Colonic mucosa (tissue), 4 donors: ENCODE measurements around the gene HOXA13. TPM values are rescaled to one million over a fixed set of nuclear protein-coding genes. Genes with fewer than 3 reads are reported as not detected.

Experiments
- DNase-seq: peaks from one replicate; pipeline ENCODE4 v3.0.0-alpha.2; 2020
- H3K27ac ChIP-seq: fragments of 200-600 bp; one replicate; pipeline ENCODE4 v1.8.0; 2021
- H3K27me3 ChIP-seq: fragments of 200-600 bp; one replicate; pipeline ENCODE4 v1.8.0; 2021
- H3K36me3 ChIP-seq: fragments of 200-600 bp; one replicate; pipeline ENCODE4 v1.8.0; 2021
- H3K4me1 ChIP-seq: fragments of 200-600 bp; one replicate; pipeline ENCODE4 v1.8.0; 2021; ENCODE audit warnings: mild to moderate bottlenecking
- H3K4me3 ChIP-seq: fragments of 200-600 bp; one replicate; pipeline ENCODE4 v1.8.0; 2021
- H3K9ac ChIP-seq, 2 donors: one replicate each; pipeline ENCODE4 v1.7.0; 2013; ENCODE audit warnings: control low read depth in 2 of 2, low read depth in 2 of 2, low read length in 2 of 2
- H3K9me3 ChIP-seq: fragments of 200-600 bp; one replicate; pipeline ENCODE4 v1.8.0; 2021
- intact Hi-C: fragments of 100-400 bp; cut with DNase I; formaldehyde crosslinking; loops from one replicate; pipeline ENCODE4 v1.14.1; 2022
- total RNA-seq, 2 donors: library from RNA; stranded (reverse); fragmentation: NEBNext Ultra II Directional in 1 of 2; extraction: Animal tissue kit (Norgen Biotek cat#: 25700) in 1 of 2; gene quantifications; one replicate each; pipeline ENCODE4 v1.2.1, GENCODE V29; 2021
- TF ChIP-seq, protein P1 (sequence below): fragments of 200-600 bp; IDR thresholded peaks from one replicate; pipeline ENCODE4 v1.8.0; 2022; ENCODE audit warnings: antibody characterized with exemption, mild to moderate bottlenecking
- donor health status: healthy.
- donor health status: DM: no; HTN: no; CAD: no.
- donor health status: DM: no; HTN: no; CAD: no.

HOXA13 gene
- total RNA-seq, 2 donors from 2014 or later = 22.7 to 33.8 TPM

DNA sequence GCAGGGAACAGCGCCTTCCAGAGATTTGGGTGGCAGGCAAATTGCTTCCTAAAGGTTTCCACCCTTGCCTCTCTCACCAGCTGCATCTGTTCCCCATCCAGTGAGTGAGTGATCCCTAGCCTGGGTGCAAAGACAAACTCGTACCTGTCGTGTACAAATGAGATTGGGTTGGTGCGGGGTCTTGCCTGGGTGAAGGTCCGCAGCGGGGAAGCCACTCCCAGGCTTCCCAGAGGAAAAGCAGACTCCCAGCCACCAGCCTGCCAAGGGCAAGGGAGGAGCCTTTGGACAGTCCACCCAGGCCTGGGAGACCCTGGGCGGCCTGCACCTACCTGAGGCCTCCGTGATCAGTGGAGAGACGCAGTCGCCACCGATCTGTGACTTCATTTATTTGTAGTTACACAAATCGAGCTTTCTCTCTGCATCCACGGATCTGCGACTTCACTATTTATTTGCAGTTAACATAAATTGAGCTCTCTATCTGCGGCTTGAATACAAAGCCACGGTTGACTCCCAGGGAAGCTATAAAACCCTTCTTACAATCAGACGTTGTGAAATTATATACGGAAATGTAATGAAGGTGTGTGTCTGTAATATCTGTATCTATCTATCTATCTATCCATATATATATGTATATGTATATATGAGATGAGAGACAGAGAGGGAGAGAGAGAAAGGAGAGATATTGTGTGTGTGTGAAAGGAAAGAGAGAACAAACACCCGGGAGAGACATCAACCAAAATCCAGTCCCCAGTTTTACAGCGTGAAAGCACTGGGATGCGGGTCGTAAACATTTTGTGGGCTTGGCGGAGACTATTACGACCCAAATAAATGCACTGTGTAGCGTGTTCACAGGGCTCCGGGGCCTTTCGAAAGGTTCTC lies 40.4 kb downstream of the HOXA13 start:
- Histone ChIP-seq H3K36me3 (no peaks in the 10 kb centered on the region), H3K9me3 (no peaks in the 10 kb centered on the region), H3K9ac (peak overlapping the region; percentile 77 to 100), H3K4me1 (peaks cover 15% of the 10 kb centered on the region), H3K27me3 (peaks cover 4% of the 10 kb centered on the region), H3K4me3 (peak overlapping the region; percentile 64), H3K27ac (peak overlapping the region; percentile 94)
- TF ChIP-seq, protein P1, sequence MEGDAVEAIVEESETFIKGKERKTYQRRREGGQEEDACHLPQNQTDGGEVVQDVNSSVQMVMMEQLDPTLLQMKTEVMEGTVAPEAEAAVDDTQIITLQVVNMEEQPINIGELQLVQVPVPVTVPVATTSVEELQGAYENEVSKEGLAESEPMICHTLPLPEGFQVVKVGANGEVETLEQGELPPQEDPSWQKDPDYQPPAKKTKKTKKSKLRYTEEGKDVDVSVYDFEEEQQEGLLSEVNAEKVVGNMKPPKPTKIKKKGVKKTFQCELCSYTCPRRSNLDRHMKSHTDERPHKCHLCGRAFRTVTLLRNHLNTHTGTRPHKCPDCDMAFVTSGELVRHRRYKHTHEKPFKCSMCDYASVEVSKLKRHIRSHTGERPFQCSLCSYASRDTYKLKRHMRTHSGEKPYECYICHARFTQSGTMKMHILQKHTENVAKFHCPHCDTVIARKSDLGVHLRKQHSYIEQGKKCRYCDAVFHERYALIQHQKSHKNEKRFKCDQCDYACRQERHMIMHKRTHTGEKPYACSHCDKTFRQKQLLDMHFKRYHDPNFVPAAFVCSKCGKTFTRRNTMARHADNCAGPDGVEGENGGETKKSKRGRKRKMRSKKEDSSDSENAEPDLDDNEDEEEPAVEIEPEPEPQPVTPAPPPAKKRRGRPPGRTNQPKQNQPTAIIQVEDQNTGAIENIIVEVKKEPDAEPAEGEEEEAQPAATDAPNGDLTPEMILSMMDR = no peak
- no peak for DNase-seq
- intact Hi-C loops = loop anchor here (5.0 kb wide), 1 partner anchor 787 kb away; no protein-coding TSS in a partner anchor

DNA sequence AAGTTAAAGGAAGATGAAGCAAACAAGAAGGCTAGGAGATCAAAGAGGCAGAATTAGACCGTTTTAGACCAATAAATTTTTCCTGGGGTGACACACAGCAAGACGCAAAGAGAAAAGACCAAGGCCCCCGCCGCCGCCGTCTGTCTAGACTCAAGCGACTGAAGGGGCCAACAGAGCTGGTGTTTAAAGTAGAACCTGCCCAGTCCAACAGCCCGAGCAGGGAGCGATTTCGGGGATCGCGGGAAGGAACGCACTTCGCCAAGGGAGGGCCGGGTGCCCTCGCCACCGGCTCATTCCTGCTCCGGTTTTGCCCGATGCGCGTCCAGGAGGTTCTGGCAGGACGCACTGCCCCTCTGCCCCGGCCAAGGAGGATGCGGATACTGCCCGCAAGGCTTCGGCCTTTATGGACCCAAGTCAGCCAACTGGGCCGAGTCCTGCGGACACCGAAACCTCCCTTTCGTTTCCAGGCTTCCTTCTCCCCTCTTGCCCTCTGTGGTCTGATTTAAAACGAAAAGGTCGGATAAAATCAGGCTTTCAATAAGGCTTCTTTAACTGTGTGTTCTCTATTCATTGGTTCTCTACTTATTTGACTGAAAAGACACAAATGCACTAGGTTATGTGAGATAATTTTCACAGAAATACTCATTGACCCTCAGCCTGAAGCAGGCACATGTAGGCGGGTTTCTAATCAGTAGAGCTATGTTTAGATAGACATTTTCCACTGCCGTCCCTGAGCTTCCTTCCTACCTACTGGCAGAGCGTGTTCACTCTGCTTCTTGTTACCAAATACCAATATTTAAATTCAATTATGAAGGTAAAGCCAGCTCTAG lies 41.2 kb downstream of the HOXA13 start:
- Histone ChIP-seq H3K27me3 (peaks cover 4% of the 10 kb centered on the region), H3K9ac (peak overlapping the region; percentile 70 to 100), H3K27ac (peak overlapping the region; percentile 94), H3K9me3 (no peaks in the 10 kb centered on the region), H3K4me3 (peak overlapping the region; percentile 49), H3K4me1 (peaks cover 16% of the 10 kb centered on the region), H3K36me3 (no peaks in the 10 kb centered on the region)
- TF ChIP-seq, protein P1 = no peak
- no peak for DNase-seq
- intact Hi-C loops = no loop called here

DNA sequence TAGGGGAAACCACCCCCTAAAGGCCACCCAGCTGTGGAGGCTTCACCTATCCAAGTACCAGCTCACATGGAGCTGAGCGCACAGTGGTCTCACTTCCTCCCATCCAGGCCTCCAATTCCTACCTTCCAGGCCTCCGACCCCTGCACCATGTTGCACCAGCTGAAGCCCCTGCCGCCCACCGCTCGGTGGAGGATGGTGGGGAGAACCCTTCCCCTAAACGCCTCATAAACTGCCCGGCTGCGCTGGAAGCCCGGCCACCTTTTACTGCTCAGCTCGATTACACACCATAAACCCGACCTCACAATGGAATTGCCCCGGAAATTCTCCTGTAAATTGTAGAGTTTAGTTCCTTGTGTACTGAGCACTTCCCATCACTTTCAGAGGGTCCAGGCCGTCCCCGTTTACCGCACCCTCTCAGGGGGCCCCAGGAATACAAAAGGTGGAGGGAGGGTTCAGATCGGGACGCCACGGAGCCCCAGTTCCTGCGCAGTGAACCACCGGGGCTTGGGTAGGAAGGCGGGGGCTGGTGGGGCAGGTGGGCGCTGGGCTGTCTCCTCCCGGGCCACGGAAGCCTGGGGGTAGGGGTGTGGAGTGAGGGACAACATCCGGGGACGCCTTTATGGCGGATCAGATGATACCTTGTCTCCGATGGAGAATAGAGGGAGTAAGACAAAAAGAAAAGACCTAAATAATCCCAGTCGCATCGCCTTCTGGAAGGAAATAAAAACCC lies 42.0 kb downstream of the HOXA13 start:
- intact Hi-C loops = no loop called here
- no peaks in the 10 kb centered on the region for H3K36me3 ChIP-seq
- H3K9ac ChIP-seq = peak overlapping the region; percentile 80 to 100
- peaks cover 4% of the 10 kb centered on the region for H3K27me3 ChIP-seq
- H3K4me1 ChIP-seq = peaks cover 16% of the 10 kb centered on the region
- H3K4me3 ChIP-seq = peak overlapping the region; percentile 49
- TF ChIP-seq, protein P1 = no peak
- H3K27ac ChIP-seq = peak overlapping the region; percentile 94
- no peak for DNase-seq
- H3K9me3 ChIP-seq = no peaks in the 10 kb centered on the region

DNA sequence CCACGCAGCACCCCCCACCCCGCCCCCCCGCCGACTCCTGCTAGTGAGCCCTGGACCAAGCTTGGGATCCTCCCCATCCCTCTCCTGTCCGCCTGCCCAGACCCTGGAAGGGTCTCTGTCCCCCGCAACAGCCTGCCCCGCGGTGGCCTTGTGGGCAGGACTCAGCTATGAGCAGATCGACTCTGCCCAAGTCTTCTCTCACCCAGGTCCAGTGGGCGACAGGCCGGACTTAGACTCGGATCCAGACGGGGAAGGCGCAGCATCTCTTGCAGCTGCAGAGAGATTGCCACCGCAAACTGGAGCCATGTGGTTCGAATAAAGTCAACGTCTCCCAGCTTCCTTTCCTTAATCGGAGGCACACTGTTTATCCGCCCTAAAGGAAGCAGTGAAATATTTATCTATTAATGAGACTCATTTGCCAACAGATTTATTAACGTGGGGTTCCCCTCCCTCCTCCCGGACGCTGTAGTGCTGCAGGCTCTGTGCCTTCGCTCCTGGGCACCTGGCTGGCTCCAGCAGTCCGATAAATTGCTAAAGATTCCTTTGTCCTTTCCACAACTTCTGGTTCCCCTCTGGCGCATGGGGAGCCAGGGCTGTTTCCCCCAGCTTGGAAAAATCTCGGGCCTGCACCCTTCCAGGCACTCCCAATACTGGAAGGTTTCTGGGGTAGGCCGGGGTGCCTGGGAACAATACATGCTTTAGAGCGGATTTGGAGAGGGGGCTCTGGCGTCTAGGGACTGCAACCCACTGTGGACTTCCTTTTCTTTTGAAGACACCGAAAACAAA lies 42.8 kb downstream of the HOXA13 start:
- Histone ChIP-seq H3K9me3 (no peaks in the 10 kb centered on the region), H3K36me3 (no peaks in the 10 kb centered on the region), H3K27me3 (peaks cover 4% of the 10 kb centered on the region), H3K4me3 (peak overlapping the region; percentile 49), H3K4me1 (peaks cover 16% of the 10 kb centered on the region), H3K9ac (peak overlapping the region; percentile 80 to 100), H3K27ac (peak overlapping the region; percentile 94)
- DNase-seq = no peak
- intact Hi-C loops = no loop called here
- TF ChIP-seq, protein P1 = no peak
